ENCODE data around the gene PPP1R1B.

The PPP1R1B gene

GRCh38 chr17:39633570-39634183 is 6.9 kb downstream of the PPP1R1B start:
- no peak for DNase-seq (ENCODE audit: low spot score)

- DNase-seq (ENCODE audit: low spot score): peak; percentile 74
Measured at GRCh38 chr17:39634384-39634871, 7.7 kb downstream of the PPP1R1B start.

GRCh38 chr17:39635614-39636176 is 8.9 kb downstream of the PPP1R1B start:
- DNase-seq (ENCODE audit: low spot score): no peak

- no peak for DNase-seq (ENCODE audit: low spot score)
Measured at GRCh38 chr17:39636587-39636926, 9.8 kb downstream of the PPP1R1B start.

GRCh38 chr17:39636927-39637736 is 10.4 kb downstream of the PPP1R1B start, which contains the start of gene STARD3:
Gene STARD3, plus strand, starts transcription at chr17:39637144. Its CDS starts 16,388 bp downstream, at chr17:39653532.
- DNase-seq (ENCODE audit: low spot score): peak; percentile 96

- DNase-seq (ENCODE audit: low spot score): no peak
Measured at GRCh38 chr17:39638317-39638716, 11.6 kb downstream of the PPP1R1B start.

- no peak for DNase-seq (ENCODE audit: low spot score)
Measured at GRCh38 chr17:39639043-39639442, 12.3 kb downstream of the PPP1R1B start.

GRCh38 chr17:39639566-39640458 is 13.1 kb downstream of the PPP1R1B start:
- no peak for DNase-seq (ENCODE audit: low spot score)

GRCh38 chr17:39640591-39641031 is 13.9 kb downstream of the PPP1R1B start:
- no peak for DNase-seq (ENCODE audit: low spot score)

- DNase-seq (ENCODE audit: low spot score): no peak
Measured at GRCh38 chr17:39641097-39641496, 14.3 kb downstream of the PPP1R1B start.

- DNase-seq (ENCODE audit: low spot score): no peak
Measured at GRCh38 chr17:39641883-39642282, 15.1 kb downstream of the PPP1R1B start.

- DNase-seq (ENCODE audit: low spot score): no peak
Measured at GRCh38 chr17:39642291-39643074, 15.7 kb downstream of the PPP1R1B start.

- DNase-seq (ENCODE audit: low spot score): no peak
Measured at GRCh38 chr17:39643271-39643670, 16.5 kb downstream of the PPP1R1B start.

- DNase-seq (ENCODE audit: low spot score): no peak
Measured at GRCh38 chr17:39647256-39647655, 20.5 kb downstream of the PPP1R1B start.

- no peak for DNase-seq (ENCODE audit: low spot score)
Measured at GRCh38 chr17:39648616-39649366, 22.0 kb downstream of the PPP1R1B start.

GRCh38 chr17:39650121-39650579 is 23.4 kb downstream of the PPP1R1B start:
- DNase-seq (ENCODE audit: low spot score): no peak

- DNase-seq (ENCODE audit: low spot score): no peak
Measured at GRCh38 chr17:39651923-39652586, 25.3 kb downstream of the PPP1R1B start.

GRCh38 chr17:39652587-39653315 is 26.0 kb downstream of the PPP1R1B start:
- no peak for DNase-seq (ENCODE audit: low spot score)

- no peak for DNase-seq (ENCODE audit: low spot score)
Measured at GRCh38 chr17:39653316-39653661, 26.5 kb downstream of the PPP1R1B start.
